Hematopoietic multipotent progenitor cell treated with erythropoietin and hydrocortisone succinate and interleukin-3 and kit ligand, for 6 days (in vitro differentiated cells): ENCODE measurements around the gene PIM2.
A peak's percentile ranks its signal among the peaks of the same experiment; 100 is the strongest.
"Not testable (repeated sequence)": the region's sequence is repeated elsewhere in the genome, so short reads cannot be mapped to it uniquely, and the experiment has no call there.

Experiments
- DNase-seq: peaks from one replicate; pipeline ENCODE4 v3.0.0-alpha.2; 2015

Gene PIM2

GRCh38 chrX:48904180-48904579, 14.6 kb downstream of the PIM2 start:
- DNase-seq: no peak

- DNase-seq: no peak
Measured at GRCh38 chrX:48903290-48903689, 15.5 kb downstream of the PIM2 start.

- DNase-seq: no peak
Measured at GRCh38 chrX:48902776-48903175, 16.0 kb downstream of the PIM2 start.

GRCh38 chrX:48902135-48902534, 16.7 kb downstream of the PIM2 start:
- DNase-seq: no peak

GRCh38 chrX:48901069-48901468, 17.8 kb downstream of the PIM2 start:
- no peak for DNase-seq

- DNase-seq: no peak
Measured at GRCh38 chrX:48899078-48899410, 19.8 kb downstream of the PIM2 start.

GRCh38 chrX:48897625-48898306, 21.1 kb downstream of the PIM2 start, which contains the start of the genes PQBP1 and TIMM17B:
PQBP1 (plus strand) TSS chrX:48897930; CDS start chrX:48898510, 580 bp downstream.
TIMM17B (minus strand) TSS chrX:48897768; CDS start chrX:48897749, 19 bp downstream.
- peak; percentile 96 for DNase-seq

GRCh38 chrX:48897157-48897624, 21.6 kb downstream of the PIM2 start:
- DNase-seq: peak; percentile 89

- DNase-seq: no peak
Measured at GRCh38 chrX:48896611-48897011, 22.2 kb downstream of the PIM2 start.

GRCh38 chrX:48894891-48895290, 23.9 kb downstream of the PIM2 start:
- DNase-seq: no peak

- DNase-seq: no peak
Measured at GRCh38 chrX:48893556-48894348, 25.1 kb downstream of the PIM2 start.

GRCh38 chrX:48892896-48893295, 25.9 kb downstream of the PIM2 start:
- no peak for DNase-seq

GRCh38 chrX:48891402-48892288, 27.2 kb downstream of the PIM2 start:
- DNase-seq: peak; percentile 90

GRCh38 chrX:48890934-48891401, 27.9 kb downstream of the PIM2 start:
- peak; percentile 13 for DNase-seq

- DNase-seq: no peak
Measured at GRCh38 chrX:48890296-48890925, 28.4 kb downstream of the PIM2 start.

- DNase-seq: not testable (repeated sequence)
Measured at GRCh38 chrX:48886586-48886985, 32.2 kb downstream of the PIM2 start.

- DNase-seq: no peak
Measured at GRCh38 chrX:48883729-48884128, 35.1 kb downstream of the PIM2 start.

- not testable (repeated sequence) for DNase-seq
Measured at GRCh38 chrX:48876944-48877343, 41.9 kb downstream of the PIM2 start.

GRCh38 chrX:48872017-48872416, 46.8 kb downstream of the PIM2 start:
- DNase-seq: not testable (repeated sequence)

GRCh38 chrX:48864210-48864609, 54.6 kb downstream of the PIM2 start:
- no peak for DNase-seq
